ACC112 (cell line): ENCODE results near the gene LIN28B.

ENCODE experiments used
- H2AFZ ChIP-seq: fragments of 200-600 bp; sonication (generic); one replicate; pipeline ENCODE4 v1.6.0; 2017; ENCODE audit warnings: antibody characterized with exemption, low read length; ENCODE audit not compliant: unreplicated experiment
- H3K27ac ChIP-seq: fragments of 200-600 bp; sonication (generic); 2 replicates; pipeline ENCODE4 v1.5.1; 2014; ENCODE audit warnings: low read depth, mild to moderate bottlenecking, antibody characterized with exemption, low read length, moderate library complexity
- H3K27me3 ChIP-seq: fragments of 200-600 bp; sonication (generic); 2 replicates; pipeline ENCODE4 v1.6.1; 2014; ENCODE audit warnings: mild to moderate bottlenecking, antibody characterized with exemption, low read length, moderate library complexity, mixed read lengths; ENCODE audit not compliant: insufficient read depth
- H3K36me3 ChIP-seq: fragments of 200-600 bp; sonication (generic); 2 replicates; pipeline ENCODE4 v1.6.1; 2016; ENCODE audit warnings: mild to moderate bottlenecking, antibody characterized with exemption, low read length, moderate library complexity, mixed read lengths; ENCODE audit not compliant: insufficient read depth
- H3K4me1 ChIP-seq: fragments of 200-600 bp; sonication (generic); one replicate; pipeline ENCODE4 v1.6.1; 2016; ENCODE audit warnings: low read length, mixed read lengths; ENCODE audit not compliant: insufficient read depth, unreplicated experiment, control insufficient read depth
- H3K4me3 ChIP-seq: fragments of 200-600 bp; sonication (generic); 2 replicates; pipeline ENCODE4 v1.5.1; 2014; ENCODE audit warnings: mild to moderate bottlenecking, low read depth, low read length
- H3K79me2 ChIP-seq: fragments of 200-600 bp; sonication (generic); one replicate; pipeline ENCODE4 v1.6.0; 2016; ENCODE audit warnings: low read length; ENCODE audit not compliant: control insufficient read depth, unreplicated experiment, insufficient read depth

LIN28B gene

GRCh38 chr6:105109955-105110895 lies 153.3 kb downstream of the LIN28B start:
- Histone ChIP-seq H3K27ac (no peak overlapping the region), H3K36me3 (no peaks in the 10 kb centered on the region), H2AFZ (no peak overlapping the region), H3K27me3 (no peaks in the 10 kb centered on the region), H3K4me1 (no peaks in the 10 kb centered on the region), H3K4me3 (no peak overlapping the region), H3K79me2 (no peaks in the 10 kb centered on the region)

GRCh38 chr6:105111105-105111504 lies 154.2 kb downstream of the LIN28B start:
- H3K27me3 ChIP-seq: no peaks in the 10 kb centered on the region
- H3K27ac ChIP-seq: no peak overlapping the region
- no peak overlapping the region for H3K4me3 ChIP-seq
- no peaks in the 10 kb centered on the region for H3K36me3 ChIP-seq
- no peak overlapping the region for H2AFZ ChIP-seq
- no peaks in the 10 kb centered on the region for H3K4me1 ChIP-seq
- no peaks in the 10 kb centered on the region for H3K79me2 ChIP-seq

- H3K27ac ChIP-seq: no peak overlapping the region
- no peaks in the 10 kb centered on the region for H3K79me2 ChIP-seq
- H3K4me1 ChIP-seq: no peaks in the 10 kb centered on the region
- H2AFZ ChIP-seq: no peak overlapping the region
- H3K4me3 ChIP-seq: no peak overlapping the region
- H3K27me3 ChIP-seq: no peaks in the 10 kb centered on the region
- H3K36me3 ChIP-seq: no peaks in the 10 kb centered on the region
Observed at GRCh38 chr6:105111871-105112270, 155.0 kb downstream of the LIN28B start.

- Histone ChIP-seq H3K79me2 (no peaks in the 10 kb centered on the region), H3K27ac (no peak overlapping the region), H2AFZ (no peak overlapping the region), H3K36me3 (no peaks in the 10 kb centered on the region; the same call in 1 of the 2 replicates), H3K4me3 (no peak overlapping the region), H3K4me1 (no peaks in the 10 kb centered on the region), H3K27me3 (no peaks in the 10 kb centered on the region)
Observed at GRCh38 chr6:105112577-105112976, 155.7 kb downstream of the LIN28B start.

GRCh38 chr6:105113422-105113821 lies 156.5 kb downstream of the LIN28B start:
- Histone ChIP-seq H3K4me1 (no peaks in the 10 kb centered on the region), H3K36me3 (no peaks in the 10 kb centered on the region; the same call in 1 of the 2 replicates), H3K27me3 (no peaks in the 10 kb centered on the region), H3K79me2 (no peaks in the 10 kb centered on the region), H3K27ac (no peak overlapping the region), H3K4me3 (no peak overlapping the region), H2AFZ (no peak overlapping the region)

- no peak overlapping the region for H3K4me3 ChIP-seq
- H3K36me3 ChIP-seq: no peaks in the 10 kb centered on the region; the same call in 1 of the 2 replicates
- no peak overlapping the region for H3K27ac ChIP-seq
- no peaks in the 10 kb centered on the region for H3K27me3 ChIP-seq
- H2AFZ ChIP-seq: no peak overlapping the region
- H3K4me1 ChIP-seq: no peaks in the 10 kb centered on the region
- H3K79me2 ChIP-seq: no peaks in the 10 kb centered on the region
Observed at GRCh38 chr6:105116150-105116549, 159.2 kb downstream of the LIN28B start.

- Histone ChIP-seq H3K4me3 (no peak overlapping the region), H2AFZ (no peak overlapping the region), H3K27me3 (no peaks in the 10 kb centered on the region), H3K4me1 (no peaks in the 10 kb centered on the region), H3K79me2 (no peaks in the 10 kb centered on the region), H3K36me3 (peaks cover 3% of the 10 kb centered on the region; the same call in 1 of the 2 replicates), H3K27ac (no peak overlapping the region)
Observed at GRCh38 chr6:105120570-105120969, 163.7 kb downstream of the LIN28B start.

GRCh38 chr6:105121981-105122380 lies 165.1 kb downstream of the LIN28B start:
- Histone ChIP-seq H3K4me3 (no peak overlapping the region), H2AFZ (no peak overlapping the region), H3K4me1 (no peaks in the 10 kb centered on the region), H3K27me3 (no peaks in the 10 kb centered on the region), H3K79me2 (no peaks in the 10 kb centered on the region), H3K27ac (no peak overlapping the region), H3K36me3 (peaks cover 3% of the 10 kb centered on the region; the same call in 1 of the 2 replicates)

- Histone ChIP-seq H3K27me3 (no peaks in the 10 kb centered on the region), H3K79me2 (no peaks in the 10 kb centered on the region), H3K36me3 (0 out of 2 replicates have a peak, but pooled peaks cover 3% of the 10 kb centered on the region), H3K4me1 (no peaks in the 10 kb centered on the region), H2AFZ (no peak overlapping the region), H3K4me3 (no peak overlapping the region), H3K27ac (no peak overlapping the region)
Observed at GRCh38 chr6:105122717-105123116, 165.8 kb downstream of the LIN28B start.
